ENCODE data around the gene EFEMP1.

The EFEMP1 gene

GRCh38 chr2:55934337-55934736 lies 10.8 kb upstream of the EFEMP1 start:
- no peak for DNase-seq (ENCODE audit: low read depth, low spot score)

- no peak for DNase-seq (ENCODE audit: low read depth, low spot score)
Measured at GRCh38 chr2:55932843-55933242, 9.3 kb upstream of the EFEMP1 start.

GRCh38 chr2:55931281-55931680 lies 7.7 kb upstream of the EFEMP1 start:
- DNase-seq (ENCODE audit: low read depth, low spot score) = no peak

- no peak for DNase-seq (ENCODE audit: low read depth, low spot score)
Measured at GRCh38 chr2:55929476-55929875, 5.9 kb upstream of the EFEMP1 start.

GRCh38 chr2:55926974-55927373 lies 3.4 kb upstream of the EFEMP1 start:
- DNase-seq (ENCODE audit: low read depth, low spot score) = no peak

- DNase-seq (ENCODE audit: low read depth, low spot score) = no peak
Measured at GRCh38 chr2:55926246-55926645, 2.7 kb upstream of the EFEMP1 start.

- DNase-seq (ENCODE audit: low read depth, low spot score) = no peak
Measured at GRCh38 chr2:55923982-55924321, 370 bp upstream of the EFEMP1 start.

- DNase-seq (ENCODE audit: low read depth, low spot score) = no peak
Measured at GRCh38 chr2:55922291-55922907, 1.2 kb downstream of the EFEMP1 start.

GRCh38 chr2:55919574-55919973 lies 4.0 kb downstream of the EFEMP1 start:
- DNase-seq (ENCODE audit: low read depth, low spot score) = no peak

- DNase-seq (ENCODE audit: low read depth, low spot score) = no peak
Measured at GRCh38 chr2:55918856-55919255, 4.7 kb downstream of the EFEMP1 start.

- no peak for DNase-seq (ENCODE audit: low read depth, low spot score)
Measured at GRCh38 chr2:55917713-55918390, 5.7 kb downstream of the EFEMP1 start.

- DNase-seq (ENCODE audit: low read depth, low spot score) = no peak
Measured at GRCh38 chr2:55917117-55917516, 6.5 kb downstream of the EFEMP1 start.

- no peak for DNase-seq (ENCODE audit: low read depth, low spot score)
Measured at GRCh38 chr2:55916473-55917049, 7.0 kb downstream of the EFEMP1 start.

- DNase-seq (ENCODE audit: low read depth, low spot score) = no peak
Measured at GRCh38 chr2:55914786-55915185, 8.8 kb downstream of the EFEMP1 start.

GRCh38 chr2:55912926-55913325 lies 10.7 kb downstream of the EFEMP1 start:
- DNase-seq (ENCODE audit: low read depth, low spot score) = no peak

GRCh38 chr2:55910077-55910476 lies 13.5 kb downstream of the EFEMP1 start:
- no peak for DNase-seq (ENCODE audit: low read depth, low spot score)

- DNase-seq (ENCODE audit: low read depth, low spot score) = no peak
Measured at GRCh38 chr2:55907686-55908085, 15.9 kb downstream of the EFEMP1 start.

GRCh38 chr2:55906993-55907392 lies 16.6 kb downstream of the EFEMP1 start:
- no peak for DNase-seq (ENCODE audit: low read depth, low spot score)

- no peak for DNase-seq (ENCODE audit: low read depth, low spot score)
Measured at GRCh38 chr2:55903727-55904126, 19.9 kb downstream of the EFEMP1 start.

GRCh38 chr2:55902971-55903370 lies 20.6 kb downstream of the EFEMP1 start:
- no peak for DNase-seq (ENCODE audit: low read depth, low spot score)

GRCh38 chr2:55902429-55902828 lies 21.2 kb downstream of the EFEMP1 start:
- no peak for DNase-seq (ENCODE audit: low read depth, low spot score)

- no peak for DNase-seq (ENCODE audit: low read depth, low spot score)
Measured at GRCh38 chr2:55901941-55902340, 21.6 kb downstream of the EFEMP1 start.

- no peak for DNase-seq (ENCODE audit: low read depth, low spot score)
Measured at GRCh38 chr2:55901322-55901721, 22.3 kb downstream of the EFEMP1 start.
